Measurements from ENCODE around the gene LRMDA.

Gene LRMDA

DNA sequence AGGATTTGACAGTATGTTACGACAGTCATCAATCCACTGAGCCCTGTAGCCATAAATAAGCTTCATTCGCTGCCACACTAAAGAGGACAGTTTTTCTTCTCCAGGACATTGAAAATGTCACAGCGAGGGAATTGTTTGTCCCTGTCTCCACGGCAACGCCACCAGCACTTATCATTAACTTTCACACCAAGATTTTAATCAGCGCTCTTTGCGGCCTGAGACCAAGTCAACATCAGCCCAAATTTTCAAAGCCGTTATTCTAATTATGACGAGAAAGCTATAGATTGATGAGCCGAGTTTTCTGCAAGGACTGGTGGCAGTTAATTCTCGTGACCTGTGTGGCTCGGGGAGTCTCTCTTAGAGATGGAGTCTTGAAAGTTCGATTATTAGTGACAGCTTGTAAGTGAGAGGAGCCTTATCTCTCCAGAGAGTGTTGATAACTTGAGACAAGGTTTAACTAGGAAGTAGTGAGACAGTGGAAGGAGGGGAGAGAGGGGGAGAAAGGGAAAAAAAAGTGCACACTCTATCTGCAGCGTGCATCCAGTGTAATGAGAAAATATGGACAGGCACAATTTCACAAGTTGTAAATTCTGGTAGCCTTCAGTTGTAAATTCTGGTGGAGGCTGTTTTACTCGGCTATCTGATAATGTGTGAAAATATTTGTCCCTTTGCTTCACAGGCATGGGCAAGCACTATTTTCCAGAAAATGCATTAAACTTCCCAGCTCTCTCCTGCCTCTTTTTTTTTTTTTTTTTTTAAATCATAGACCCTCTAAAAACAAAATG lies 473.3 kb downstream of the LRMDA start (continued):
- TF ChIP-seq FEZF1 (tag by site-specific recombination; IDR thresholded peaks at IDR 0.05) (peak; percentile 18; the same call in 1 of the 2 replicates), ZNF341 (tag by site-specific recombination; IDR thresholded peaks at IDR 0.05; ENCODE audit: low read depth) (no peak), ZNF707 (tag by site-specific recombination; IDR thresholded peaks at IDR 0.05) (no peak)
- TF ChIP-seq, protein P1, sequence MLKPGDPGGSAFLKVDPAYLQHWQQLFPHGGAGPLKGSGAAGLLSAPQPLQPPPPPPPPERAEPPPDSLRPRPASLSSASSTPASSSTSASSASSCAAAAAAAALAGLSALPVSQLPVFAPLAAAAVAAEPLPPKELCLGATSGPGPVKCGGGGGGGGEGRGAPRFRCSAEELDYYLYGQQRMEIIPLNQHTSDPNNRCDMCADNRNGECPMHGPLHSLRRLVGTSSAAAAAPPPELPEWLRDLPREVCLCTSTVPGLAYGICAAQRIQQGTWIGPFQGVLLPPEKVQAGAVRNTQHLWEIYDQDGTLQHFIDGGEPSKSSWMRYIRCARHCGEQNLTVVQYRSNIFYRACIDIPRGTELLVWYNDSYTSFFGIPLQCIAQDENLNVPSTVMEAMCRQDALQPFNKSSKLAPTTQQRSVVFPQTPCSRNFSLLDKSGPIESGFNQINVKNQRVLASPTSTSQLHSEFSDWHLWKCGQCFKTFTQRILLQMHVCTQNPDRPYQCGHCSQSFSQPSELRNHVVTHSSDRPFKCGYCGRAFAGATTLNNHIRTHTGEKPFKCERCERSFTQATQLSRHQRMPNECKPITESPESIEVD (tag by site-specific recombination; IDR thresholded peaks at IDR 0.05), result peak; percentile 73

DNA sequence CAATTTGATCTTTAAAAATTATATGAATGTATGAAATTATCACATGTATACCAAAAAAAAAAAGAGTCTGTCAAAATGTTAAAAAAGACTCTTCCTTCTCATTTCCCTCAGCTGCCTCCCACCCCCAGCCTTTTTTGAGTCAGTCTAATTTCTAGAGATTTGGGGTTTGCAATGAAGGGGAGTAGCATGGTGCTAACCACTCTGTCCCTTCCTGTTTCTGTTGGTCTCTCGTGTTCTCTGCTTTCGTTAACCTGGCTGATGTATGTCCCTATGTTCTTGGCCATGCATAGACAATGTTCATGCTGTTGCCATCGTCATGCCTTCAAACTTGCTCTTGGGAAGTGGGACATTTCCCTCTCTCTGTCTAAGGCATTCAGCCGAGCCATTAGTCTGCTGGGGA lies 474.1 kb downstream of the LRMDA start:
- Histone ChIP-seq H3K4me3 (ENCODE audit: low read depth, low read length) (no peak overlapping the region), H3K27ac (ENCODE audit: extremely low read depth, low read depth, low read length) (no peak overlapping the region), H3K4me1 (ENCODE audit: control insufficient read depth, insufficient read depth, low read length) (no peaks in the 10 kb centered on the region), H3K9me3 (ENCODE audit: control insufficient read depth, insufficient read depth, low read depth, low read length) (no peaks in the 10 kb centered on the region), H3K36me3 (ENCODE audit: control insufficient read depth in 2 of 2, insufficient read depth in 1 of 2, low read length in 2 of 2) (no peaks in the 10 kb centered on the region)
- no peak for TF ChIP-seq ZBTB7A (tag by site-specific recombination; IDR thresholded peaks at IDR 0.05; ENCODE audit: low read depth)
- no peak for TF ChIP-seq ZNF747 (tag by site-specific recombination; IDR thresholded peaks at IDR 0.05)
- no peak for TF ChIP-seq ZNF10 (tag by site-specific recombination; IDR thresholded peaks at IDR 0.05)
- TF ChIP-seq, protein P2, sequence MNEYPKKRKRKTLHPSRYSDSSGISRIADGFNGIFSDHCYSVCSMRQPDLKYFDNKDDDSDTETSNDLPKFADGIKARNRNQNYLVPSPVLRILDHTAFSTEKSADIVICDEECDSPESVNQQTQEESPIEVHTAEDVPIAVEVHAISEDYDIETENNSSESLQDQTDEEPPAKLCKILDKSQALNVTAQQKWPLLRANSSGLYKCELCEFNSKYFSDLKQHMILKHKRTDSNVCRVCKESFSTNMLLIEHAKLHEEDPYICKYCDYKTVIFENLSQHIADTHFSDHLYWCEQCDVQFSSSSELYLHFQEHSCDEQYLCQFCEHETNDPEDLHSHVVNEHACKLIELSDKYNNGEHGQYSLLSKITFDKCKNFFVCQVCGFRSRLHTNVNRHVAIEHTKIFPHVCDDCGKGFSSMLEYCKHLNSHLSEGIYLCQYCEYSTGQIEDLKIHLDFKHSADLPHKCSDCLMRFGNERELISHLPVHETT (tag by site-specific recombination; IDR thresholded peaks at IDR 0.05), result no peak
- TF ChIP-seq ZBTB48 (tag by site-specific recombination; IDR thresholded peaks at IDR 0.05), result no peak
- TF ChIP-seq, protein P3, sequence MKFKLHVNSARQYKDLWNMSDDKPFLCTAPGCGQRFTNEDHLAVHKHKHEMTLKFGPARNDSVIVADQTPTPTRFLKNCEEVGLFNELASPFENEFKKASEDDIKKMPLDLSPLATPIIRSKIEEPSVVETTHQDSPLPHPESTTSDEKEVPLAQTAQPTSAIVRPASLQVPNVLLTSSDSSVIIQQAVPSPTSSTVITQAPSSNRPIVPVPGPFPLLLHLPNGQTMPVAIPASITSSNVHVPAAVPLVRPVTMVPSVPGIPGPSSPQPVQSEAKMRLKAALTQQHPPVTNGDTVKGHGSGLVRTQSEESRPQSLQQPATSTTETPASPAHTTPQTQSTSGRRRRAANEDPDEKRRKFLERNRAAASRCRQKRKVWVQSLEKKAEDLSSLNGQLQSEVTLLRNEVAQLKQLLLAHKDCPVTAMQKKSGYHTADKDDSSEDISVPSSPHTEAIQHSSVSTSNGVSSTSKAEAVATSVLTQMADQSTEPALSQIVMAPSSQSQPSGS (tag by site-specific recombination; IDR thresholded peaks at IDR 0.05; ENCODE audit: low read depth), result no peak
- no peak for TF ChIP-seq ZFP3 (tag by site-specific recombination; IDR thresholded peaks at IDR 0.05; ENCODE audit: low read depth)
- no peak for TF ChIP-seq OVOL3 (tag by site-specific recombination; IDR thresholded peaks at IDR 0.05)
- no peak for TF ChIP-seq ZNF416 (tag by site-specific recombination; IDR thresholded peaks at IDR 0.05)
- TF ChIP-seq, protein P4, sequence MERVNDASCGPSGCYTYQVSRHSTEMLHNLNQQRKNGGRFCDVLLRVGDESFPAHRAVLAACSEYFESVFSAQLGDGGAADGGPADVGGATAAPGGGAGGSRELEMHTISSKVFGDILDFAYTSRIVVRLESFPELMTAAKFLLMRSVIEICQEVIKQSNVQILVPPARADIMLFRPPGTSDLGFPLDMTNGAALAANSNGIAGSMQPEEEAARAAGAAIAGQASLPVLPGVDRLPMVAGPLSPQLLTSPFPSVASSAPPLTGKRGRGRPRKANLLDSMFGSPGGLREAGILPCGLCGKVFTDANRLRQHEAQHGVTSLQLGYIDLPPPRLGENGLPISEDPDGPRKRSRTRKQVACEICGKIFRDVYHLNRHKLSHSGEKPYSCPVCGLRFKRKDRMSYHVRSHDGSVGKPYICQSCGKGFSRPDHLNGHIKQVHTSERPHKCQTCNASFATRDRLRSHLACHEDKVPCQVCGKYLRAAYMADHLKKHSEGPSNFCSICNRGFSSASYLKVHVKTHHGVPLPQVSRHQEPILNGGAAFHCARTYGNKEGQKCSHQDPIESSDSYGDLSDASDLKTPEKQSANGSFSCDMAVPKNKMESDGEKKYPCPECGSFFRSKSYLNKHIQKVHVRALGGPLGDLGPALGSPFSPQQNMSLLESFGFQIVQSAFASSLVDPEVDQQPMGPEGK (tag by site-specific recombination; IDR thresholded peaks at IDR 0.05), result no peak
- no peak for TF ChIP-seq ZIC2 (tag by site-specific recombination; IDR thresholded peaks at IDR 0.05)
- TF ChIP-seq ZNF792 (tag by site-specific recombination; IDR thresholded peaks at IDR 0.05), result no peak
- TF ChIP-seq RBAK (tag by site-specific recombination; IDR thresholded peaks at IDR 0.05), result no peak
- TF ChIP-seq, protein P5, sequence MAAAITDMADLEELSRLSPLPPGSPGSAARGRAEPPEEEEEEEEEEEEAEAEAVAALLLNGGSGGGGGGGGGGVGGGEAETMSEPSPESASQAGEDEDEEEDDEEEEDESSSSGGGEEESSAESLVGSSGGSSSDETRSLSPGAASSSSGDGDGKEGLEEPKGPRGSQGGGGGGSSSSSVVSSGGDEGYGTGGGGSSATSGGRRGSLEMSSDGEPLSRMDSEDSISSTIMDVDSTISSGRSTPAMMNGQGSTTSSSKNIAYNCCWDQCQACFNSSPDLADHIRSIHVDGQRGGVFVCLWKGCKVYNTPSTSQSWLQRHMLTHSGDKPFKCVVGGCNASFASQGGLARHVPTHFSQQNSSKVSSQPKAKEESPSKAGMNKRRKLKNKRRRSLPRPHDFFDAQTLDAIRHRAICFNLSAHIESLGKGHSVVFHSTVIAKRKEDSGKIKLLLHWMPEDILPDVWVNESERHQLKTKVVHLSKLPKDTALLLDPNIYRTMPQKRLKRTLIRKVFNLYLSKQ (tag by site-specific recombination; IDR thresholded peaks at IDR 0.05; ENCODE audit: borderline replicate concordance), result no peak
- CTCF ChIA-PET, result interaction anchor here (0.7 to 1.1 kb wide), 2 partner anchors 48 to 51 kb away, joined by 3 read pairs; no protein-coding TSS in a partner anchor
- POLR2A ChIA-PET, result no interaction called here
